Measurements from ENCODE around the gene CACNA1C.

CACNA1C gene

DNA sequence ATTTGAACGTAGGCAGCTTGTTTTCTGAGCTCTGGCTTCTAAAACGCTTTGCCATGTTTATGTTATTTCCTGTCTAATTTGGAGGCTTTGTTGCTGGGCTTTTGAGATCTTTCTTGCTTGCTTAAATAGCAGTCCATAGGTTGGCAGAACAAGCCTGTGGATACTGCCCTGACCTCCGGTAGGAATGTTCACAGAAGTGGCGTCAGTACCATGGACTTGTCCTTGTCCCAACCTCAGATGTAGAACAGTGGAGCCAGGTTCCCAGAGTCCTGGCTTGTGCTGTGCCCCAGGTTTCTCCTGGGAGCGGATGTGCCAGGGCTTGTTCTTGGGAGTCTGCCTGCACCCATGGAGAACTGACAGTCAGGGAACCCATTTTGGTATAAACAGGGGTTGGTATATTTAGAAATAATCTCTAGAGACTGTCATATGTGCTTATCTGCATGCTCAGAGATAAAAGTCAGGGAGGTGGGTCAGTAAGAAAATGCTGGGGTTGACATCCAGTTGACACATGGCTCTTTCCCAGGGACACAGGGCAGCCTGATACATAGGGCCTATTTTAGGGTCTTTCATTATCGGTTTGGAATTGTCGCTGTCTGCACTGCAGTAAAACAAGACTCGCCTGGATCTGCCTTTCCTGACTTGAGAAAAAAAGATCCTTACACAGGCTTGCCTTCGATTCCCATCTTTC is 22.9 kb downstream of the CACNA1C start:
- H3K27ac ChIP-seq (ENCODE audit: insufficient read depth, low read depth, low read length, poor library complexity, severe bottlenecking): no peak overlapping the region
- 94 to 95% methylated on average over 9 of the region's 9 CpGs for WGBS, 2 experiments
- H3K4me3 ChIP-seq (ENCODE audit: insufficient read depth, low read depth, low read length): no peak overlapping the region
- no peaks in the 10 kb centered on the region for H3K9me3 ChIP-seq (ENCODE audit: control insufficient read depth, low read length)
- no peaks in the 10 kb centered on the region for H3K36me3 ChIP-seq (ENCODE audit: control insufficient read depth, insufficient read depth, low read length)
- no peaks in the 10 kb centered on the region for H3K4me1 ChIP-seq (ENCODE audit: control insufficient read depth, insufficient read depth, low read length)
- no peaks in the 10 kb centered on the region for H3K27me3 ChIP-seq (ENCODE audit: control insufficient read depth, insufficient read depth, low read length, poor library complexity, severe bottlenecking)

GRCh38 chr12:2076196-2076570 is 23.4 kb downstream of the CACNA1C start:
- Histone ChIP-seq H3K36me3 (ENCODE audit: control insufficient read depth, insufficient read depth, low read length) (no peaks in the 10 kb centered on the region), H3K27me3 (ENCODE audit: control insufficient read depth, insufficient read depth, low read length, poor library complexity, severe bottlenecking) (no peaks in the 10 kb centered on the region), H3K9me3 (ENCODE audit: control insufficient read depth, low read length) (no peaks in the 10 kb centered on the region), H3K4me3 (ENCODE audit: insufficient read depth, low read depth, low read length) (no peak overlapping the region), H3K27ac (ENCODE audit: insufficient read depth, low read depth, low read length, poor library complexity, severe bottlenecking) (no peak overlapping the region), H3K4me1 (ENCODE audit: control insufficient read depth, insufficient read depth, low read length) (no peaks in the 10 kb centered on the region)
- WGBS, 2 experiments: 89 to 91% methylated on average over 9 of the region's 9 CpGs

DNA sequence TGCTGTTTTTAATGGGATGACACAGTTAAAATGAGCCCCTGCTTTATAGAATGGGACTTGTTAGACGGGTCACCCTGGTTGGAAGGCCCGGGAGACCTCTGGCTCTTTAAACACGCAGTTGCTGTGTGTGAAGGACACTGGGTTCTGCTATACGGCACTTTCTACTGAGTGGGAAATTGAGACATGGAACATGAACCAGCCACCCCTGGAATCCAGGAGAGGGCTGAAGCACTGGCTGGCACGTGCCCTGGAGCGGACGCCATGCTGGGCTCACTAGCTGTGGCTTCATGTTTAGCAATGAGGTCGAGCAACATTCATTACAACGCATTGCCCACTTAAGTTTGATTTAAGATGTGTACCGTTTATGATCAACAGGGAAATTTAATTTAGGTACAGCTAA is 23.9 kb downstream of the CACNA1C start:
- 93 to 95% methylated on average over 10 of the region's 10 CpGs for WGBS, 2 experiments
- Histone ChIP-seq H3K4me1 (ENCODE audit: control insufficient read depth, insufficient read depth, low read length) (no peaks in the 10 kb centered on the region), H3K9me3 (ENCODE audit: control insufficient read depth, low read length) (no peaks in the 10 kb centered on the region), H3K27ac (ENCODE audit: insufficient read depth, low read depth, low read length, poor library complexity, severe bottlenecking) (no peak overlapping the region), H3K4me3 (ENCODE audit: insufficient read depth, low read depth, low read length) (no peak overlapping the region), H3K36me3 (ENCODE audit: control insufficient read depth, insufficient read depth, low read length) (no peaks in the 10 kb centered on the region), H3K27me3 (ENCODE audit: control insufficient read depth, insufficient read depth, low read length, poor library complexity, severe bottlenecking) (no peaks in the 10 kb centered on the region)

- Histone ChIP-seq H3K9me3 (ENCODE audit: control insufficient read depth, low read length) (no peaks in the 10 kb centered on the region), H3K27me3 (ENCODE audit: control insufficient read depth, insufficient read depth, low read length, poor library complexity, severe bottlenecking) (no peaks in the 10 kb centered on the region), H3K27ac (ENCODE audit: insufficient read depth, low read depth, low read length, poor library complexity, severe bottlenecking) (no peak overlapping the region), H3K36me3 (ENCODE audit: control insufficient read depth, insufficient read depth, low read length) (no peaks in the 10 kb centered on the region), H3K4me1 (ENCODE audit: control insufficient read depth, insufficient read depth, low read length) (no peaks in the 10 kb centered on the region), H3K4me3 (ENCODE audit: insufficient read depth, low read depth, low read length) (no peak overlapping the region)
These were observed 27.8 kb downstream of the CACNA1C start for GRCh38 chr12:2080604-2081003.

- 91% methylated on average over 6 of the region's 6 CpGs for WGBS, 2 experiments
- no peaks in the 10 kb centered on the region for H3K9me3 ChIP-seq (ENCODE audit: control insufficient read depth, low read length)
- no peaks in the 10 kb centered on the region for H3K27me3 ChIP-seq (ENCODE audit: control insufficient read depth, insufficient read depth, low read length, poor library complexity, severe bottlenecking)
- no peak overlapping the region for H3K27ac ChIP-seq (ENCODE audit: insufficient read depth, low read depth, low read length, poor library complexity, severe bottlenecking)
- H3K36me3 ChIP-seq (ENCODE audit: control insufficient read depth, insufficient read depth, low read length): no peaks in the 10 kb centered on the region
- H3K4me3 ChIP-seq (ENCODE audit: insufficient read depth, low read depth, low read length): no peak overlapping the region
- no peaks in the 10 kb centered on the region for H3K4me1 ChIP-seq (ENCODE audit: control insufficient read depth, insufficient read depth, low read length)
These were observed 29.5 kb downstream of the CACNA1C start for GRCh38 chr12:2082321-2082720.

- Histone ChIP-seq H3K27me3 (ENCODE audit: control insufficient read depth, insufficient read depth, low read length, poor library complexity, severe bottlenecking) (no peaks in the 10 kb centered on the region), H3K36me3 (ENCODE audit: control insufficient read depth, insufficient read depth, low read length) (no peaks in the 10 kb centered on the region), H3K27ac (ENCODE audit: insufficient read depth, low read depth, low read length, poor library complexity, severe bottlenecking) (no peak overlapping the region), H3K4me1 (ENCODE audit: control insufficient read depth, insufficient read depth, low read length) (no peaks in the 10 kb centered on the region), H3K9me3 (ENCODE audit: control insufficient read depth, low read length) (no peaks in the 10 kb centered on the region), H3K4me3 (ENCODE audit: insufficient read depth, low read depth, low read length) (no peak overlapping the region)
- whole genome bisulfite sequencing, 2 experiments: 72 to 75% methylated on average over 1 of the region's 1 CpG
These were observed 30.2 kb downstream of the CACNA1C start for GRCh38 chr12:2083008-2083407.

GRCh38 chr12:2083561-2083960 is 30.8 kb downstream of the CACNA1C start:
- WGBS, 2 experiments: 88 to 100% methylated on average over 1 of the region's 1 CpG
- Histone ChIP-seq H3K4me3 (ENCODE audit: insufficient read depth, low read depth, low read length) (no peak overlapping the region), H3K27me3 (ENCODE audit: control insufficient read depth, insufficient read depth, low read length, poor library complexity, severe bottlenecking) (no peaks in the 10 kb centered on the region), H3K27ac (ENCODE audit: insufficient read depth, low read depth, low read length, poor library complexity, severe bottlenecking) (no peak overlapping the region), H3K36me3 (ENCODE audit: control insufficient read depth, insufficient read depth, low read length) (no peaks in the 10 kb centered on the region), H3K9me3 (ENCODE audit: control insufficient read depth, low read length) (no peaks in the 10 kb centered on the region), H3K4me1 (ENCODE audit: control insufficient read depth, insufficient read depth, low read length) (no peaks in the 10 kb centered on the region)

DNA sequence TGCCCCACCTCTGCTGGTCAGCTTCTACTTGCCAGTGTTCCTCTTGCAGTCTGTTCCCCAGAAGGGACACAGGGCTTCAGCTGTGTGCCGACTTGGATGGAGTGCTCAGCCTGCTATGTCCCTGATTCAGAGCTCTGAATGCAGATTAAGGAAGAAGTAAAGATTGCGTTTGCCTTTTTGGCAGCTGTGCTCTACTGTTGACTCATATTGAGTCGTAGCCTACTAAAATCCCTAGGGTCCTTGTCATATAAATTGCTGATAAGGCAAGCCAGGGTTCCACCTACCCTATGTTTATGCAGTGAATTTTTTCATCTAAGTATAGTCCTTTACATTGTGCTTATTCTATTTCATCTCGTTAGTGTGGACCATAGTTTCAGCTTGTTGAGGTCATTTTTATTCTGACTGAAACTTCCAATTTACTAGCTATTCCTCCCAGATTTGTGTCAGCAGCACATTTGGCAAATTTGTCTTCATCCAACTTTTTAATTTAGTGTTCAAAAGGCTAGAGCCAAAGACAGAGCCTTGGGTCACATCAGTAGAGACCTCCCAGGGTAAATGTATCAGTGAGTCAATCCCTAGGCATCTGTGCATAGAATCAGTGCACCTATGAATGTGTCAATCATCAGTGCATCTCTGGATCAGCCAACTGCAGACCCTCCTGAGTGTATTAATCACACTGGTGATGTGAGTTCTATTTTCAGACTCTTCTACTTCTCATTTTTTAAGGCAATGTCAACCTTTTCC is 31.9 kb downstream of the CACNA1C start:
- H3K27me3 ChIP-seq (ENCODE audit: control insufficient read depth, insufficient read depth, low read length, poor library complexity, severe bottlenecking): no peaks in the 10 kb centered on the region
- H3K27ac ChIP-seq (ENCODE audit: insufficient read depth, low read depth, low read length, poor library complexity, severe bottlenecking): no peak overlapping the region
- no peaks in the 10 kb centered on the region for H3K9me3 ChIP-seq (ENCODE audit: control insufficient read depth, low read length)
- H3K4me1 ChIP-seq (ENCODE audit: control insufficient read depth, insufficient read depth, low read length): no peaks in the 10 kb centered on the region
- no peaks in the 10 kb centered on the region for H3K36me3 ChIP-seq (ENCODE audit: control insufficient read depth, insufficient read depth, low read length)
- 82 to 87% methylated on average over 4 of the region's 4 CpGs for WGBS, 2 experiments
- no peak overlapping the region for H3K4me3 ChIP-seq (ENCODE audit: insufficient read depth, low read depth, low read length)

- H3K4me3 ChIP-seq (ENCODE audit: insufficient read depth, low read depth, low read length): no peak overlapping the region
- H3K9me3 ChIP-seq (ENCODE audit: control insufficient read depth, low read length): no peaks in the 10 kb centered on the region
- 91 to 95% methylated on average over 5 of the region's 5 CpGs for WGBS, 2 experiments
- H3K36me3 ChIP-seq (ENCODE audit: control insufficient read depth, insufficient read depth, low read length): no peaks in the 10 kb centered on the region
- H3K27ac ChIP-seq (ENCODE audit: insufficient read depth, low read depth, low read length, poor library complexity, severe bottlenecking): no peak overlapping the region
- no peaks in the 10 kb centered on the region for H3K27me3 ChIP-seq (ENCODE audit: control insufficient read depth, insufficient read depth, low read length, poor library complexity, severe bottlenecking)
- no peaks in the 10 kb centered on the region for H3K4me1 ChIP-seq (ENCODE audit: control insufficient read depth, insufficient read depth, low read length)
These were observed 39.6 kb downstream of the CACNA1C start for GRCh38 chr12:2092354-2092753.

DNA sequence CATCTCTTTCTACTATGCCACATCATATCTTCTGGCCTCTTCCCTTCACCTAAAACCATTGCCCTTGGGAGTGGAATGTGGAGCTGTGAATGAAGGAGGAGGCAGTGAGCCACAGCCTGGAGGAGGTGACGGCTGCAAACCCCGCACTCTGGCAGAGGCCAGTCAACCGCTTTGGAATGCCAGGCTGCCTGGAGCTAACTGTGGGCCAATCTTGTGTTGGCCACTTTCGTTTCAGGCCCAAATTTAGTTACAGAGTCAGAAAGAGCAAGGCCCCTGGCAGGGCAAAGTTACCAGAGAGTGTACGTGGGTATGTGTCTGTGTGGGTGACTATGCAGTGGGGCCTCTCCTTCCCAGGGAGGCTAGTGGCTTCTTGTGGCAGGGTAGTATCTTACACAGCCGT is 40.1 kb downstream of the CACNA1C start:
- no peaks in the 10 kb centered on the region for H3K27me3 ChIP-seq (ENCODE audit: control insufficient read depth, insufficient read depth, low read length, poor library complexity, severe bottlenecking)
- H3K9me3 ChIP-seq (ENCODE audit: control insufficient read depth, low read length): no peaks in the 10 kb centered on the region
- H3K36me3 ChIP-seq (ENCODE audit: control insufficient read depth, insufficient read depth, low read length): no peaks in the 10 kb centered on the region
- 91 to 92% methylated on average over 6 of the region's 6 CpGs for WGBS, 2 experiments
- H3K27ac ChIP-seq (ENCODE audit: insufficient read depth, low read depth, low read length, poor library complexity, severe bottlenecking): no peak overlapping the region
- no peaks in the 10 kb centered on the region for H3K4me1 ChIP-seq (ENCODE audit: control insufficient read depth, insufficient read depth, low read length)
- H3K4me3 ChIP-seq (ENCODE audit: insufficient read depth, low read depth, low read length): no peak overlapping the region
